ENCODE data around the gene KLHL29. TPM values are rescaled to one million over a fixed set of nuclear protein-coding genes. Genes with fewer than 3 reads are reported as not detected.

The KLHL29 gene
- total RNA-seq, 2 experiments from 2014 or later = 0.10 to 0.33 TPM

GRCh38 chr2:23523373-23524260 is 138.6 kb downstream of the KLHL29 start:
- Mint-ChIP-seq H3K4me1 (peaks cover 7% of the 10 kb centered on the region), H3K27me3 (peaks cover 9% of the 10 kb centered on the region), H3K4me3 (no peak overlapping the region), H3K27ac (no peak overlapping the region), H3K36me3 (ENCODE audit: low read depth) (no peaks in the 10 kb centered on the region), H3K9me3 (no peaks in the 10 kb centered on the region)
- no peak for DNase-seq
- POLR2A ChIA-PET = no interaction called here
- CTCF ChIA-PET = no interaction called here

- Mint-ChIP-seq H3K27me3 (peaks cover 9% of the 10 kb centered on the region), H3K27ac (no peak overlapping the region), H3K4me1 (peaks cover 7% of the 10 kb centered on the region), H3K36me3 (ENCODE audit: low read depth) (no peaks in the 10 kb centered on the region), H3K4me3 (no peak overlapping the region), H3K9me3 (no peaks in the 10 kb centered on the region)
- POLR2A ChIA-PET = no interaction called here
- DNase-seq = no peak
- CTCF ChIA-PET = no interaction called here
Observed at GRCh38 chr2:23524261-23524706, 139.3 kb downstream of the KLHL29 start.

DNA sequence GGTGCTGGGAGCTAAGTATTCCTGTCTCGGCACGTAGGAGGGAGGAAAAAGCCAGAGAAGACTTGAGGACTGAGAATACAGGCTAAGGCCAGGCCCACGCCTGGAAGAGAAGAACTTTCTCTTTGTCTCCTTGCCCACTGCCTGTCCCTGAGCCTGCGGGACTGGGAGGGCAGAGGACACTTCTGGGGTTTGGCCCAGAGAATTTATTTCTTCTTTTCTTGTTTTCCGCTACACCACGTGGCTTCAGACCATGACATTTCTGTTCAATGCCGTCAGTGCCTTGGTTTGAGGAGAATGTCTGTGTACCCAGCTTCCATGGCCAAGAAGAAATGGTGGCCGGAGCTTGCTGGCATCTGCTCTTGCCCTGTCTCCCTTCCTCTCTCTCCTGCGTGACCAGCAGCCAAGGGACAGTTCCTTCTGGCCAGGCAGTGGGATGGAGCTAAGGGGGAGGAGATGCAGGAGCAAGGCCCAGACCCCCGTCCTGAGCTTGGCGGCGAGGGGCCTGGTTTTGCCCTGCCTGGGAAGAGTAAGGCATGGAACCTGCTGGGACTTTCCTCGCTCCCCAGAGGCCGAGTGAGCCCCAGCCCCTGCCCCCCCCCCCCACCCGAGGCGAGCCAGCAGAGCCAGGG is 140.3 kb downstream of the KLHL29 start:
- no peaks in the 10 kb centered on the region for H3K36me3 Mint-ChIP-seq (ENCODE audit: low read depth)
- H3K4me1 Mint-ChIP-seq = peaks cover 7% of the 10 kb centered on the region
- CTCF ChIA-PET = no interaction called here
- H3K27ac Mint-ChIP-seq = no peak overlapping the region
- no peak overlapping the region for H3K4me3 Mint-ChIP-seq
- H3K27me3 Mint-ChIP-seq = peaks cover 9% of the 10 kb centered on the region
- POLR2A ChIA-PET = no interaction called here
- no peak for DNase-seq
- H3K9me3 Mint-ChIP-seq = no peaks in the 10 kb centered on the region

GRCh38 chr2:23526114-23526513 is 141.1 kb downstream of the KLHL29 start:
- ChIA-PET POLR2A (no interaction called here), CTCF (no interaction called here)
- H3K4me1 Mint-ChIP-seq = peaks cover 7% of the 10 kb centered on the region
- H3K4me3 Mint-ChIP-seq = no peak overlapping the region
- no peaks in the 10 kb centered on the region for H3K36me3 Mint-ChIP-seq (ENCODE audit: low read depth)
- peaks cover 9% of the 10 kb centered on the region for H3K27me3 Mint-ChIP-seq
- H3K9me3 Mint-ChIP-seq = no peaks in the 10 kb centered on the region
- no peak overlapping the region for H3K27ac Mint-ChIP-seq
- DNase-seq = no peak

DNA sequence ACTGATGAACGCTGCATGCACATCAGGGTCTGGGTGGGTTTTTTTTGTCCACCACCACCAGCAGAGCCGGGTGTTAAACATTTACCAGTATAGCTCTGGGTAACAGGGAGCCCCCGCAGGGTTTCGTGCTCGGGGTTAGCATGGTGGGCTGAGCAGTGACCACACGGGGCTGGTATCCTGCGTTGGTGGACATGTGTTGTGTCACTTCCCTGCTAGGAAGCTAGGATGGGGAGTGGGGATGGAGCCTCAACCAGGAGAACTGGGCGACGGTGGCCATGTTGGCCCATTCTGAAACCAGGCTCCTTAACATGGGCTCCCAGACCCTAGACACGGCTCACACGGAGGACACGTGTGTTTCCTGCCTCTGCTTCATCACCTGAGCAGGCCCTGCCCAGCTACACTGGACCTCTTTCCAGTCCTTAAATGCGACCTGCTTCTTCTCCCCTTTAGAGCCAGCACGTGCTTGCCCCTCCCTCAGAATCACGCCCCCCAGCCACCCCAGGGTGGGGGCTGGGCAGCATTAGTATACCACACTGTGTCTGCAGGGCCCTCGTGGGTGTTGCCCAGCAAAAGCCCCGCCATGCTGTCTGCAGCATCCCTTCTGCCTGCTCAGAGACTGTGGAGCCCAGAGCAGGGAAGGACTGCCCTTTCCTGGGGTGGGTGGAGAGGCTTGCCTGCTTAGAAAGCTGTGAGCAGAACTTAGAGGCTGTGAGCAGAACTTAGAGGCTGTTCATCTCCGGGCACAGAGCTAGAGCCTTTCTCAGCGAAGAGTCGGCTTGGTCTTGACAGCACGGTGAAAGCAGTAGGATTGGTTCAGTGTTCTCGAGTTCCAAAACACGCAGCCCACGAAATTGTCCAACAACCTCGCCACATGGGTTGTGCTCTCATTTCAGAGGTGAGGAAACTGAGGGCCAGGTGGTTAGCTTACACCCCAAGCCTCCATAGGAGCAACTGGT is 142.1 kb downstream of the KLHL29 start:
- peaks cover 15% of the 10 kb centered on the region for H3K4me1 Mint-ChIP-seq
- no peaks in the 10 kb centered on the region for H3K9me3 Mint-ChIP-seq
- CTCF ChIA-PET = no interaction called here
- peaks cover 9% of the 10 kb centered on the region for H3K27me3 Mint-ChIP-seq
- no peak overlapping the region for H3K27ac Mint-ChIP-seq
- POLR2A ChIA-PET = no interaction called here
- DNase-seq = no peak
- no peaks in the 10 kb centered on the region for H3K36me3 Mint-ChIP-seq (ENCODE audit: low read depth)
- H3K4me3 Mint-ChIP-seq = no peak overlapping the region

DNA sequence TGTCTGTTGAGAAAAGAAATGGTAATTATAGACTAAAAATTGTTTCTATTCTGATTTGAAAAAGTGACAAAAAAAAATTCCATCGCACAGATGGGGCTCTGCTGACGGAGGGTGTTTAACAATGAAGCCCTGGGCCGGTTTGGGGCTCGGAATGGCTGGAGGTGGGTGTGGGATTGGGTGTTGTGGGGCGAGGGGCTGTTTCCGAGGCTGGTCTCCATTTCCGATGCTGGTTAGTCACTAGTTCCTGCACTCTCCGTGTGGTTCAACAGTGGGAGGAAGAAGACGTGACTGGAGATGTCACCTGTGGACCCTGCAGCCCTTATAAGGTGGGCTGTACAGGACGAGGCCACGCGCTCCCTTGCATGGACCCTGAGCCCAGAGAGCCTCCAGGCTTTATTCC is 143.2 kb downstream of the KLHL29 start:
- Mint-ChIP-seq H3K27me3 (peaks cover 7% of the 10 kb centered on the region), H3K4me1 (peaks cover 26% of the 10 kb centered on the region), H3K27ac (no peak overlapping the region), H3K36me3 (ENCODE audit: low read depth) (no peaks in the 10 kb centered on the region), H3K4me3 (no peak overlapping the region), H3K9me3 (no peaks in the 10 kb centered on the region)
- ChIA-PET POLR2A (no interaction called here), CTCF (no interaction called here)
- DNase-seq = no peak

GRCh38 chr2:23528690-23529089 is 143.7 kb downstream of the KLHL29 start:
- no peaks in the 10 kb centered on the region for H3K9me3 Mint-ChIP-seq
- CTCF ChIA-PET = no interaction called here
- H3K4me3 Mint-ChIP-seq = no peak overlapping the region
- DNase-seq = no peak
- POLR2A ChIA-PET = no interaction called here
- peaks cover 26% of the 10 kb centered on the region for H3K4me1 Mint-ChIP-seq
- no peaks in the 10 kb centered on the region for H3K36me3 Mint-ChIP-seq (ENCODE audit: low read depth)
- H3K27ac Mint-ChIP-seq = no peak overlapping the region
- peaks cover 4% of the 10 kb centered on the region for H3K27me3 Mint-ChIP-seq

DNA sequence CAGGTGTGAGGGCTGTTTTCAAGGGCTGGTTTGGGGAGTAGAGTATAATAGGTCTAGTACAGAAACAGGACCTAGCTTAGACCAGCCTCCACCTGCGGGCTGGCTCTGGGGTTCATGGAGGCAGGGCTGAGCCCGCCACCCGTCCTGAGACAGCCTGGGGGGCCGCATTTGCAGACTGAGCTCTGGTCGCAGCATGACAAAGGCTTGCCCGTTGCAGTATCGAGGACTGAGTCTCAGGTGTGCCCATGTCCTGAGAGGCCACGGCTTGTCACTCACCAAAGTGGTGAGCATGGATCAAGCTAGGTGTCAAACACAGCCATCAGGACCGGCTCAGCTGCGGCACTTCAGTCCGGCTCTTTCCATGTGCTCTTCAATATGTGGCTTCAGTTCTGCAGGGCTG is 144.7 kb downstream of the KLHL29 start:
- no peak for DNase-seq
- Mint-ChIP-seq H3K27me3 (peaks cover 4% of the 10 kb centered on the region), H3K9me3 (no peaks in the 10 kb centered on the region), H3K27ac (no peak overlapping the region), H3K36me3 (ENCODE audit: low read depth) (no peaks in the 10 kb centered on the region), H3K4me3 (no peak overlapping the region), H3K4me1 (peaks cover 26% of the 10 kb centered on the region)
- ChIA-PET POLR2A (no interaction called here), CTCF (no interaction called here)

DNA sequence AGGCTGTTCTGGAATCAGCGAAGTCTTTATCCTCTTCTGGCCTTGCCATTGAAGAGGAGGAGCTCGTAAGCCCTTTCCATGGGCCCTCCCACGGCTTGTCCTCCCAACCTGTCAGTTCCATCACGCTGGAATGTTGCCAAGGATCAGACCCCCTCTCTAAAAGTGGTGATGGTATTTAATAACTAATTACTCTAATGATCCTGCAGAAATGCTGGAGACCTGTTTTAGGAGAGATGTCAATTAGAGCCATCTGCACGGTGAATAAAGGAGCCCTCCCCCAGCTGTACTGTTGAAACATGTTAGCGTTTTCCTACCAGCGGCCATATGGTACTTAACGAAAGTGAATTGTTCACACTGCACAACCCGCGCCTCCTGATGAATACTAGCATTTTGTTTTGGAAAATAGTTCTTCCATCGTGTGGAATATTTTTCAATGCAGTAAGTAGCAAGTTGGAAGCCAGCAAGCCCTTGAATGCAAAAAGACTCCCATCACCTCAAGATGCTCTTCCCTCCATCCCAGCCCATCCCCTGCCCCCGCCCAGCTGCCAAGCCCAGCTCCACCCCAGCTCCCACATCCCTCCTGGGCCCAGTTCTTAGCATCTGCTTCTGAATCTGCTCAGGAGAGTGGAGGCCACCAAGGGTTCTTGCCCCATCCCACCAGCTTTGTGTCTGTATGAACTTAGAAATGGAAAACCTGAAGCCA is 145.4 kb downstream of the KLHL29 start:
- H3K9me3 Mint-ChIP-seq = no peaks in the 10 kb centered on the region
- CTCF ChIA-PET = no interaction called here
- no peaks in the 10 kb centered on the region for H3K36me3 Mint-ChIP-seq (ENCODE audit: low read depth)
- POLR2A ChIA-PET = no interaction called here
- H3K27ac Mint-ChIP-seq = no peak overlapping the region
- H3K4me3 Mint-ChIP-seq = no peak overlapping the region
- H3K27me3 Mint-ChIP-seq = peaks cover 4% of the 10 kb centered on the region
- DNase-seq = no peak
- peaks cover 26% of the 10 kb centered on the region for H3K4me1 Mint-ChIP-seq

DNA sequence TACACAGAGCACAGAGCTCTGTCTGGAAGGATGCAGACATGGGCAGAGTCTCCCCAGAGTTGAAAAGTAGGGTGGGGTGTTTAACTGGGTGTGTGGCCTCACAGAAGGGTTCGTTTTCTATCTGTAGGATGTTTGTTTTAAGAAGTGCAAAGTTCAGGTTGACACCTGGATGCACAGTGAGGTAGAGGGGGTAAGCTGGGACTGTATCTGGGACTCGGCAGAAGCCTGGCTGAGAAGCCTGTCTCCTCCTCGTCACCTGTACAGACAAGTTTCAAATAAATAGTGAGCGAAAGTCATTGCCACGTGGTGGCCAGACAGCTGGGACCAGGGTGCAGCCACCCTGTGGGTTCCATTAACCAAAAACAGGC is 145.9 kb downstream of the KLHL29 start:
- Mint-ChIP-seq H3K4me3 (no peak overlapping the region), H3K27me3 (peaks cover 2% of the 10 kb centered on the region), H3K36me3 (ENCODE audit: low read depth) (no peaks in the 10 kb centered on the region), H3K9me3 (no peaks in the 10 kb centered on the region), H3K4me1 (peaks cover 28% of the 10 kb centered on the region), H3K27ac (no peak overlapping the region)
- CTCF ChIA-PET = no interaction called here
- DNase-seq = no peak
- POLR2A ChIA-PET = no interaction called here

GRCh38 chr2:23531280-23531679 is 146.3 kb downstream of the KLHL29 start:
- ChIA-PET CTCF (no interaction called here), POLR2A (no interaction called here)
- Mint-ChIP-seq H3K9me3 (no peaks in the 10 kb centered on the region), H3K4me1 (peaks cover 24% of the 10 kb centered on the region), H3K27me3 (no peaks in the 10 kb centered on the region), H3K27ac (no peak overlapping the region), H3K4me3 (no peak overlapping the region), H3K36me3 (ENCODE audit: low read depth) (no peaks in the 10 kb centered on the region)
- no peak for DNase-seq

- Mint-ChIP-seq H3K9me3 (no peaks in the 10 kb centered on the region), H3K4me3 (no peak overlapping the region), H3K27ac (no peak overlapping the region), H3K27me3 (no peaks in the 10 kb centered on the region), H3K4me1 (peaks cover 24% of the 10 kb centered on the region), H3K36me3 (ENCODE audit: low read depth) (no peaks in the 10 kb centered on the region)
- DNase-seq = no peak
- ChIA-PET CTCF (interaction anchor here (0.9 to 1.0 kb wide), 2 partner anchors 14 to 33 kb away, joined by 3 read pairs; no protein-coding TSS in a partner anchor), POLR2A (no interaction called here)
Observed at GRCh38 chr2:23531881-23532280, 146.9 kb downstream of the KLHL29 start.
